Measurements from ENCODE around the gene TEAD4. TPM values are rescaled to one million over a fixed set of nuclear protein-coding genes. Genes with fewer than 3 reads are reported as not detected.

Gene TEAD4
- total and polyA plus RNA-seq, 4 donors, result 0.79 to 3.8 (median 2.8) TPM

- 94% methylated on average over 8 of the region's 8 CpGs for WGBS
- no peaks in the 10 kb centered on the region for H3K9me3 ChIP-seq (ENCODE audit: control insufficient read depth in 4 of 4, low read length in 3 of 4)
- no peak overlapping the region for H3K4me3 ChIP-seq (ENCODE audit: low read depth in 1 of 3, low read length in 3 of 3)
- no peak overlapping the region for H3K9ac ChIP-seq (ENCODE audit: low read depth in 1 of 2, low read length in 2 of 2)
- H3K4me1 ChIP-seq (ENCODE audit: control insufficient read depth in 4 of 4, insufficient read depth in 4 of 4, low read length in 3 of 4), result no peaks in the 10 kb centered on the region
- no peak for DNase-seq (ENCODE audit: low spot score)
- no peak overlapping the region for H3K27ac ChIP-seq (ENCODE audit: low read depth in 1 of 2, low read length in 2 of 2)
- TF ChIP-seq RAD21 (IDR thresholded peaks at IDR 0.05) (no peak), YY1 (IDR thresholded peaks at IDR 0.05) (no peak), NR2F2 (IDR thresholded peaks at IDR 0.05) (no peak), MAX (IDR thresholded peaks at IDR 0.05) (no peak), CTCF (IDR thresholded peaks at IDR 0.05; ENCODE audit: low read depth, low read length, missing input control) (no peak), JUND (IDR thresholded peaks at IDR 0.05) (no peak)
- TF ChIP-seq, protein P1, sequence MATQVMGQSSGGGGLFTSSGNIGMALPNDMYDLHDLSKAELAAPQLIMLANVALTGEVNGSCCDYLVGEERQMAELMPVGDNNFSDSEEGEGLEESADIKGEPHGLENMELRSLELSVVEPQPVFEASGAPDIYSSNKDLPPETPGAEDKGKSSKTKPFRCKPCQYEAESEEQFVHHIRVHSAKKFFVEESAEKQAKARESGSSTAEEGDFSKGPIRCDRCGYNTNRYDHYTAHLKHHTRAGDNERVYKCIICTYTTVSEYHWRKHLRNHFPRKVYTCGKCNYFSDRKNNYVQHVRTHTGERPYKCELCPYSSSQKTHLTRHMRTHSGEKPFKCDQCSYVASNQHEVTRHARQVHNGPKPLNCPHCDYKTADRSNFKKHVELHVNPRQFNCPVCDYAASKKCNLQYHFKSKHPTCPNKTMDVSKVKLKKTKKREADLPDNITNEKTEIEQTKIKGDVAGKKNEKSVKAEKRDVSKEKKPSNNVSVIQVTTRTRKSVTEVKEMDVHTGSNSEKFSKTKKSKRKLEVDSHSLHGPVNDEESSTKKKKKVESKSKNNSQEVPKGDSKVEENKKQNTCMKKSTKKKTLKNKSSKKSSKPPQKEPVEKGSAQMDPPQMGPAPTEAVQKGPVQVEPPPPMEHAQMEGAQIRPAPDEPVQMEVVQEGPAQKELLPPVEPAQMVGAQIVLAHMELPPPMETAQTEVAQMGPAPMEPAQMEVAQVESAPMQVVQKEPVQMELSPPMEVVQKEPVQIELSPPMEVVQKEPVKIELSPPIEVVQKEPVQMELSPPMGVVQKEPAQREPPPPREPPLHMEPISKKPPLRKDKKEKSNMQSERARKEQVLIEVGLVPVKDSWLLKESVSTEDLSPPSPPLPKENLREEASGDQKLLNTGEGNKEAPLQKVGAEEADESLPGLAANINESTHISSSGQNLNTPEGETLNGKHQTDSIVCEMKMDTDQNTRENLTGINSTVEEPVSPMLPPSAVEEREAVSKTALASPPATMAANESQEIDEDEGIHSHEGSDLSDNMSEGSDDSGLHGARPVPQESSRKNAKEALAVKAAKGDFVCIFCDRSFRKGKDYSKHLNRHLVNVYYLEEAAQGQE (IDR thresholded peaks at IDR 0.05), result no peak
- H3K36me3 ChIP-seq (ENCODE audit: control insufficient read depth in 4 of 4, insufficient read depth in 3 of 4, low read depth in 1 of 4, low read length in 3 of 4), result peaks cover 0 to 2% (median 0%) of the 10 kb centered on the region in 4 donors
- H3K27me3 ChIP-seq (ENCODE audit: control insufficient read depth in 4 of 4, insufficient read depth in 4 of 4, low read length in 3 of 4), result no peaks in the 10 kb centered on the region
Measured at GRCh38 chr12:3005736-3006135, 46.5 kb downstream of the TEAD4 start.

DNA sequence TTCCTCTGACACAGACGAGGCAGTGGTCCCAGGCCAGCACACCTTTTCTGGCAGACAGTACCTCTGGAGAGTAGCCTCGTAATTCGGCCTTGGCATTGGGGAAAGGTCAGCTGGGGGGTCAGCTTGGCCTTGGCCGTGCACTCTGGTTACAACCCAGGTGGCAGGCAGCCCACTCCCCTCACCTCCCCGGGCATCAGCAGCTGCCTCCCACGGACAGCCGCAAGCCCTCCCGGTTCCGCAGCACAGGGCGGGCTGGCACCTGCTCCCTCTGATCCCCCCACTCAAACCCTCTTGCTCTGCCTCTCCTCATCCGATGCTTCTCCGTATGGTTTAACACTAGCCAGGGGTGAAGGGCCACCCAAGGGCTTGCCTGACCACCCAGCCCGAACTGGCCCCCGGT, 50.6 kb downstream of the TEAD4 start:
- DNase-seq (ENCODE audit: low spot score), result no peak
- 86% methylated on average over 14 of the region's 14 CpGs for WGBS
- Histone ChIP-seq H3K4me3 (ENCODE audit: low read depth in 1 of 3, low read length in 3 of 3) (no peak overlapping the region), H3K4me1 (ENCODE audit: control insufficient read depth in 4 of 4, insufficient read depth in 4 of 4, low read length in 3 of 4) (no peaks in the 10 kb centered on the region), H3K27ac (ENCODE audit: low read depth in 1 of 2, low read length in 2 of 2) (no peak overlapping the region), H3K27me3 (ENCODE audit: control insufficient read depth in 4 of 4, insufficient read depth in 4 of 4, low read length in 3 of 4) (no peaks in the 10 kb centered on the region), H3K36me3 (ENCODE audit: control insufficient read depth in 4 of 4, insufficient read depth in 3 of 4, low read depth in 1 of 4, low read length in 3 of 4) (peaks cover 0 to 2% (median 0%) of the 10 kb centered on the region in 4 donors), H3K9me3 (ENCODE audit: control insufficient read depth in 4 of 4, low read length in 3 of 4) (no peaks in the 10 kb centered on the region), H3K9ac (ENCODE audit: low read depth in 1 of 2, low read length in 2 of 2) (no peak overlapping the region)
- TF ChIP-seq HNF4G (IDR thresholded peaks at IDR 0.05) (no peak), JUND (IDR thresholded peaks at IDR 0.05) (no peak), GABPA (IDR thresholded peaks at IDR 0.05 in 1 of 2, conservative IDR thresholded peaks at IDR 0.05 in 1 of 2) (no peak), MAX (IDR thresholded peaks at IDR 0.05) (no peak)
- TF ChIP-seq, protein P2, sequence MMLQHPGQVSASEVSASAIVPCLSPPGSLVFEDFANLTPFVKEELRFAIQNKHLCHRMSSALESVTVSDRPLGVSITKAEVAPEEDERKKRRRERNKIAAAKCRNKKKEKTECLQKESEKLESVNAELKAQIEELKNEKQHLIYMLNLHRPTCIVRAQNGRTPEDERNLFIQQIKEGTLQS (IDR thresholded peaks at IDR 0.05), result no peak

All from liver (tissue), 9 donors.